Mesendoderm (in vitro differentiated cells): ENCODE measurements around the gene TBCD.

Experiments used
- DNase-seq: peaks from one replicate; pipeline ENCODE4 v3.0.0; 2013
- H2AK5ac ChIP-seq: 2 replicates; pipeline ENCODE4 v1.6.1; 2013; ENCODE audit warnings: low read length, inconsistent platforms
- H2BK120ac ChIP-seq: 2 replicates; pipeline ENCODE4 v1.6.1; 2013; ENCODE audit warnings: low read depth, mild to moderate bottlenecking, low read length, moderate library complexity, mixed read lengths
- H2BK15ac ChIP-seq: replicated peaks from 2 replicates; pipeline ENCODE4 v1.6.1; 2013; ENCODE audit warnings: low read depth, mild to moderate bottlenecking, moderate library complexity
- H2BK5ac ChIP-seq: 2 replicates; pipeline ENCODE4 v1.6.1; 2013; ENCODE audit warnings: low read length, inconsistent platforms
- H3K18ac ChIP-seq: 2 replicates; pipeline ENCODE4 v1.6.1; 2013; ENCODE audit warnings: mild to moderate bottlenecking, low read length, mixed read lengths
- H3K23ac ChIP-seq: one replicate; pipeline ENCODE4 v1.6.1; 2013; ENCODE audit warnings: low read length
- H3K27ac ChIP-seq: 2 replicates; pipeline ENCODE4 v1.5.1; 2013; ENCODE audit warnings: low read depth, mild to moderate bottlenecking, inconsistent platforms, low read length, moderate library complexity
- H3K27me3 ChIP-seq: 2 replicates; pipeline ENCODE4 v1.6.1; 2013; ENCODE audit warnings: low read length, control low read depth, mild to moderate bottlenecking, inconsistent platforms; ENCODE audit not compliant: insufficient read depth, poor library complexity
- H3K36me3 ChIP-seq: 2 replicates; pipeline ENCODE4 v1.6.1; 2013; ENCODE audit warnings: low read length, inconsistent platforms; ENCODE audit not compliant: control insufficient read depth, insufficient read depth
- H3K4ac ChIP-seq: one replicate; pipeline ENCODE4 v1.6.1; 2013; ENCODE audit warnings: low read depth, mild to moderate bottlenecking, low read length, moderate library complexity
- H3K4me1 ChIP-seq: 2 replicates; pipeline ENCODE4 v1.6.1; 2013; ENCODE audit warnings: low read depth, low read length, inconsistent platforms; ENCODE audit not compliant: control insufficient read depth
- H3K4me2 ChIP-seq: 2 replicates; pipeline ENCODE4 v1.6.1; 2013; ENCODE audit warnings: low read length
- H3K4me3 ChIP-seq: 2 replicates; pipeline ENCODE4 v1.5.1; 2013; ENCODE audit warnings: mild to moderate bottlenecking, low read length
- H3K56ac ChIP-seq: one replicate; pipeline ENCODE4 v1.6.1; 2013; ENCODE audit warnings: low read length
- H3K79me1 ChIP-seq: 2 replicates; pipeline ENCODE4 v1.6.1; 2013; ENCODE audit warnings: low read length, inconsistent platforms
- H3K79me2 ChIP-seq: 2 replicates; pipeline ENCODE4 v1.6.1; 2013; ENCODE audit warnings: mild to moderate bottlenecking, low read length; ENCODE audit not compliant: control insufficient read depth, insufficient read depth
- H3K9ac ChIP-seq: 2 replicates; pipeline ENCODE4 v1.6.1; 2013; ENCODE audit warnings: low read length, inconsistent platforms
- H4K5ac ChIP-seq: one replicate; pipeline ENCODE4 v1.6.1; 2013; ENCODE audit warnings: low read length
- H4K8ac ChIP-seq: one replicate; pipeline ENCODE4 v1.6.1; 2013; ENCODE audit warnings: low read depth, mild to moderate bottlenecking, control low read depth, low read length, moderate library complexity
- WGBS: extraction: QIAGEN DNeasy Blood & Tissue Kit; methylation state at CpG from one replicate; pipeline ENCODE4 v1.1.7; 2013; ENCODE audit warnings: low lambda C conversion rate, missing lambda C conversion rate; ENCODE audit not compliant: insufficient coverage; ENCODE audit errors: extremely low coverage; 5-methylcytosine and 5-hydroxymethylcytosine counted together

The TBCD gene

DNA sequence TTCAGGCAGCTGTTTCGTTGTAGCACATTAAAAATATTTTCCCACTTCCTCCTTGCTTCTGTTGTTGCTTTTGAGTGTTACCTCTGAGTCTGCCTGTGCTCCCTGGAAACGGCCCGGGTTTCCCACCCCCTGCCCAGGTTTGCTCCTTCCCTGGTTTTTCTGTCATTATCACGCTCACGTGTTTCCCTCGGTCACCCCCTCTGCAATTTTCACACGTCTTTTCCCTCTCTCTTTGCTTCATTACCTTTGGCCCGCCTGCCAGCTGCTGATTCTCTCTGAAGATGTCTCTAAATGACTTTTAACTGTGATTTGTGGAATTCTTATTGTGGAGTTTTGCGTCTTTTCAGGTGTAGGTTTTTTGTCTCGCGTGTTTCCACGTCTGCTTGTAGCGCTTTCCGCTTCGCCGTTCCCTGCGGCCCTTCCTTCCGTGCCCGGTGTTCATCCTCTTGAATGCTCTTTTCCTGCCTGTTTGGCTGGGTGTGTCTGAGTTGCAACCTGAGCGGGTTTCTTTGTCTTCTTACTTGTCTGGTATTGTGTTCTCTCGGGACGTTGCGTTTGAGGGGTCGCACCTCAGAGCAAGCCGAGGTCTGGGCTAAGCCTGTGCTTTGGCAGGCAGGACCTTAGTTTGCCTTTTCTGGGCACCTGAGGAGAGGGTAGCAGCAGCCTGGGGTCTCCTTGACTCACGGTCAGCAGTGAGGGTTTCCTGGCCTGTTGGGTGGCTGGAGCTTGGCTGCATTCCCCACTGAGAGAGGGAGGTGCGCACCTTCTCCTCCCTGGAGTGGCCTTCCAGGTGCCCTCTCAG, 184.3 kb downstream of the TBCD start:
- Histone ChIP-seq H2BK15ac (no peak overlapping the region), H2AK5ac (no peak overlapping the region), H3K79me1 (no peaks in the 10 kb centered on the region), H3K4me3 (no peak overlapping the region), H3K56ac (no peak overlapping the region), H3K27me3 (no peaks in the 10 kb centered on the region), H4K8ac (no peak overlapping the region), H3K18ac (no peak overlapping the region), H3K79me2 (no peaks in the 10 kb centered on the region), H2BK5ac (no peak overlapping the region), H3K4me1 (no peaks in the 10 kb centered on the region), H3K36me3 (peaks cover 2% of the 10 kb centered on the region), H3K4me2 (no peak overlapping the region), H3K9ac (no peak overlapping the region), H2BK120ac (no peak overlapping the region), H3K27ac (no peak overlapping the region), H4K5ac (no peak overlapping the region), H3K23ac (no peak overlapping the region), H3K4ac (no peak overlapping the region)
- no peak for DNase-seq
- no CpG with 5 or more reads among the region's 27 CpGs for WGBS

DNA sequence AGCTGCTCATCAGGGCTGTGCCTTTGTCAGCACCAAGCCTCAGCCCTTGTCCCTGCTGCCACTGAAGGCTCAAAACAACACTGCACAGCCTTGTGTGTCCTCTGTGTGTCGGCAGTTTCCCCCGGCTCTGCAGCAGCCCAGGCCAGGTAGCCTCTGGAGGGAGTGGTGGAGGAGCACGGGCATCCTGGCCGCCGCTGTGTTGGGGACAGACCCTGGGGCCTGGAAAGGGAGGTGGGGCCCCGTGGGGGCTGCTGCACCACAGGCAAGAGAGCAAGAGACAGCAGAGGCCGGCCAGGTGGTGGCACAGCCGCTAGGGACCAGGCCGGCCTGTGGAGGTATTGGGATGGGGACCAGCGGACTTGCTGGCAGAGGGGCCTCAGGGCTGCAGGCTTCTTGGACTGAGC, 184.9 kb downstream of the TBCD start:
- H3K4me3 ChIP-seq, result no peak overlapping the region
- no CpG with 5 or more reads among the region's 10 CpGs for WGBS
- H3K79me2 ChIP-seq, result no peaks in the 10 kb centered on the region
- no peak overlapping the region for H3K4me2 ChIP-seq
- no peak overlapping the region for H4K5ac ChIP-seq
- H2AK5ac ChIP-seq, result no peak overlapping the region
- H3K56ac ChIP-seq, result no peak overlapping the region
- no peak overlapping the region for H3K27ac ChIP-seq
- H2BK15ac ChIP-seq, result no peak overlapping the region
- peaks cover 2% of the 10 kb centered on the region for H3K36me3 ChIP-seq
- H3K4me1 ChIP-seq, result no peaks in the 10 kb centered on the region
- no peaks in the 10 kb centered on the region for H3K79me1 ChIP-seq
- no peak overlapping the region for H3K23ac ChIP-seq
- H3K18ac ChIP-seq, result no peak overlapping the region
- no peak overlapping the region for H2BK120ac ChIP-seq
- no peak overlapping the region for H4K8ac ChIP-seq
- H3K9ac ChIP-seq, result no peak overlapping the region
- no peak overlapping the region for H3K4ac ChIP-seq
- no peaks in the 10 kb centered on the region for H3K27me3 ChIP-seq
- H2BK5ac ChIP-seq, result no peak overlapping the region
- no peak for DNase-seq

- Histone ChIP-seq H2BK5ac (no peak overlapping the region), H2BK120ac (no peak overlapping the region), H2BK15ac (no peak overlapping the region), H3K79me1 (no peaks in the 10 kb centered on the region), H3K4ac (no peak overlapping the region), H3K56ac (no peak overlapping the region), H3K79me2 (no peaks in the 10 kb centered on the region), H2AK5ac (no peak overlapping the region), H3K9ac (no peak overlapping the region), H3K4me2 (no peak overlapping the region), H4K8ac (no peak overlapping the region), H3K27ac (no peak overlapping the region), H3K27me3 (no peaks in the 10 kb centered on the region), H3K18ac (no peak overlapping the region), H4K5ac (no peak overlapping the region), H3K23ac (no peak overlapping the region), H3K4me3 (no peak overlapping the region), H3K36me3 (peaks cover 2% of the 10 kb centered on the region), H3K4me1 (no peaks in the 10 kb centered on the region)
- no peak for DNase-seq
- WGBS, result no CpG with 5 or more reads among the region's 53 CpGs
These were observed 185.8 kb downstream of the TBCD start for GRCh38 chr17:82937411-82938371.

- H3K27ac ChIP-seq, result no peak overlapping the region
- no peak overlapping the region for H3K23ac ChIP-seq
- H3K4me1 ChIP-seq, result no peaks in the 10 kb centered on the region
- H2BK120ac ChIP-seq, result no peak overlapping the region
- no peak overlapping the region for H2BK5ac ChIP-seq
- H2BK15ac ChIP-seq, result no peak overlapping the region
- H3K27me3 ChIP-seq, result no peaks in the 10 kb centered on the region
- H3K36me3 ChIP-seq, result peaks cover 2% of the 10 kb centered on the region
- H4K8ac ChIP-seq, result no peak overlapping the region
- no peak overlapping the region for H3K9ac ChIP-seq
- H4K5ac ChIP-seq, result no peak overlapping the region
- no peaks in the 10 kb centered on the region for H3K79me1 ChIP-seq
- H3K4ac ChIP-seq, result no peak overlapping the region
- H3K18ac ChIP-seq, result no peak overlapping the region
- H3K4me2 ChIP-seq, result no peak overlapping the region
- no CpG with 5 or more reads among the region's 8 CpGs for WGBS
- no peak overlapping the region for H3K4me3 ChIP-seq
- no peak for DNase-seq
- no peaks in the 10 kb centered on the region for H3K79me2 ChIP-seq
- no peak overlapping the region for H3K56ac ChIP-seq
- H2AK5ac ChIP-seq, result no peak overlapping the region
These were observed 186.6 kb downstream of the TBCD start for GRCh38 chr17:82938486-82938872.

DNA sequence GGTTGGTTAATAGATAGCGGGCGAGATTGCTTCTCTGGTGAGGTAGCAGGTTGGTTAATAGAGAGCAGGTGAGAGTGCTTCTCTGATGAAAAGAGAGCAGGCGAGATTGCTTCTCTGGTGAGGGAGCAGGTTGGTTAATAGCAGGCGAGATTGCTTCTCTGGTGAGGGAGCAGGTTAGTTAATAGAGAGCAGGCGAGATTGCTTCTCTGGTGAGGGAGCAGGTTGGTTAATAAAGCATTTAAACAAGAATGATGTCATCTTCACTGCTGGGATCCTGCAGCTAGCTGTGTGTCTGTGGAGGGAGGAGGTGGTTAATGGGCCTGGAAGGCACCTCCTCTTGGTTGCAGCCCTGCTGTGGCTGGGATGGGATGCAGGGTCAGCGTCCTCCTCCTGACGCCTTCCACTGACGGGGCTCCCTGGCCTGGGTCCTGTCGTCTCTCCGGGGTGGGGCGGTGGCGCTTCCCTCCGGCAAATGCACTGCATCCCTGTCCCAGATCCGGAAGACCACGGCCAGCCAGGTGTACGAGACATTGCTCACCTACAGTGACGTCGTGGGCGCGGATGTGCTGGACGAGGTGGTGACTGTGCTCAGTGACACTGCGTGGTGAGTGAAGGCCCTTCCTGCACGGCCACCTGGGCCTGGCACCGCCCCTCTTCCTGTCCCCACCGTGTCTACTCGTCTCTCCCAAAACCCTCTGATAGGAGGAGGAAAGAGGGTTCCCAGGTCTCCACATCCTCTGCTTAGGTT, 187.2 kb downstream of the TBCD start:
- WGBS, result no CpG with 5 or more reads among the region's 26 CpGs
- no peak overlapping the region for H3K23ac ChIP-seq
- H3K27me3 ChIP-seq, result no peaks in the 10 kb centered on the region
- H3K4me2 ChIP-seq, result no peak overlapping the region
- H2AK5ac ChIP-seq, result no peak overlapping the region
- no peak overlapping the region for H4K8ac ChIP-seq
- no peak overlapping the region for H2BK5ac ChIP-seq
- no peak overlapping the region for H2BK15ac ChIP-seq
- H3K9ac ChIP-seq, result no peak overlapping the region
- H4K5ac ChIP-seq, result no peak overlapping the region
- no peak overlapping the region for H3K56ac ChIP-seq
- peaks cover 2% of the 10 kb centered on the region for H3K36me3 ChIP-seq
- no peaks in the 10 kb centered on the region for H3K79me2 ChIP-seq
- H3K79me1 ChIP-seq, result no peaks in the 10 kb centered on the region
- no peak overlapping the region for H3K4ac ChIP-seq
- no peak overlapping the region for H3K4me3 ChIP-seq
- no peak for DNase-seq
- H3K4me1 ChIP-seq, result no peaks in the 10 kb centered on the region
- H3K27ac ChIP-seq, result no peak overlapping the region
- H3K18ac ChIP-seq, result no peak overlapping the region
- no peak overlapping the region for H2BK120ac ChIP-seq
